ENCODE data around the gene TCP1. TPM values are rescaled to one million over a fixed set of nuclear protein-coding genes. Genes with fewer than 3 reads are reported as not detected.

Gene TCP1
- total RNA-seq, 3 donors from 2014 or later (not counting 1 experiment from before 2014, with no cell fraction given): 192 to 230 (median 218) TPM

GRCh38 chr6:159777240-159777904, 12.0 kb downstream of the TCP1 start:
- no peaks in the 10 kb centered on the region for H3K27me3 ChIP-seq (ENCODE audit: control insufficient read depth, insufficient read depth, low read length)
- Mint-ChIP-seq H3K4me1 (peaks cover 7 to 8% of the 10 kb centered on the region in 2 donors), H3K9me3 (no peaks in the 10 kb centered on the region), H3K4me3 (no peak overlapping the region), H3K36me3 (peaks cover 29% of the 10 kb centered on the region), H3K27me3 (ENCODE audit: low read depth in 2 of 2) (no peaks in the 10 kb centered on the region), H3K27ac (peak overlapping the region; percentile 50 to 62)
- TF ChIP-seq CTCF (IDR thresholded peaks at IDR 0.05): no peak
- H3K36me3 ChIP-seq (ENCODE audit: control insufficient read depth, insufficient read depth, low read length): peaks cover 57% of the 10 kb centered on the region
- no peak overlapping the region for H3K27ac ChIP-seq (ENCODE audit: low read length)
- WGBS (ENCODE audit: insufficient coverage): 95% methylated on average over 7 of the region's 7 CpGs
- H3K4me3 ChIP-seq (ENCODE audit: low read length): no peak overlapping the region
- DNase-seq (no peak), ATAC-seq (no peak)
- no peaks in the 10 kb centered on the region for H3K4me1 ChIP-seq (ENCODE audit: control insufficient read depth, insufficient read depth, low read length)
- intact Hi-C loops (cut with micrococcal nuclease): no loop called here
- no peaks in the 10 kb centered on the region for H3K9me3 ChIP-seq (ENCODE audit: control insufficient read depth, insufficient read depth, low read length)

- intact Hi-C loops (cut with micrococcal nuclease): no loop called here
- Histone ChIP-seq H3K27ac (ENCODE audit: low read length) (no peak overlapping the region), H3K9me3 (ENCODE audit: control insufficient read depth, insufficient read depth, low read length) (no peaks in the 10 kb centered on the region), H3K27me3 (ENCODE audit: control insufficient read depth, insufficient read depth, low read length) (no peaks in the 10 kb centered on the region), H3K36me3 (ENCODE audit: control insufficient read depth, insufficient read depth, low read length) (peaks cover 37% of the 10 kb centered on the region), H3K4me1 (ENCODE audit: control insufficient read depth, insufficient read depth, low read length) (no peaks in the 10 kb centered on the region), H3K4me3 (ENCODE audit: low read length) (no peak overlapping the region)
- no CpG with 5 or more reads among the region's 1 CpG for WGBS (ENCODE audit: insufficient coverage)
- no peak overlapping the region for H3K27ac Mint-ChIP-seq
- no peaks in the 10 kb centered on the region for H3K27me3 Mint-ChIP-seq (ENCODE audit: low read depth in 2 of 2)
- H3K36me3 Mint-ChIP-seq: peaks cover 37% of the 10 kb centered on the region
- no peaks in the 10 kb centered on the region for H3K4me1 Mint-ChIP-seq
- no peak for TF ChIP-seq CTCF (IDR thresholded peaks at IDR 0.05)
- no peak overlapping the region for H3K4me3 Mint-ChIP-seq
- DNase-seq (no peak), ATAC-seq (no peak)
- H3K9me3 Mint-ChIP-seq: no peaks in the 10 kb centered on the region
Observed at GRCh38 chr6:159772196-159772595, 17.2 kb downstream of the TCP1 start.

GRCh38 chr6:159769470-159769869, 19.9 kb downstream of the TCP1 start:
- Mint-ChIP-seq H3K27ac (no peak overlapping the region), H3K9me3 (no peaks in the 10 kb centered on the region), H3K27me3 (ENCODE audit: low read depth in 2 of 2) (no peaks in the 10 kb centered on the region), H3K4me3 (no peak overlapping the region), H3K36me3 (peaks cover 37% of the 10 kb centered on the region), H3K4me1 (no peaks in the 10 kb centered on the region)
- Histone ChIP-seq H3K27me3 (ENCODE audit: control insufficient read depth, insufficient read depth, low read length) (no peaks in the 10 kb centered on the region), H3K9me3 (ENCODE audit: control insufficient read depth, insufficient read depth, low read length) (no peaks in the 10 kb centered on the region), H3K4me1 (ENCODE audit: control insufficient read depth, insufficient read depth, low read length) (no peaks in the 10 kb centered on the region), H3K36me3 (ENCODE audit: control insufficient read depth, insufficient read depth, low read length) (peaks cover 40% of the 10 kb centered on the region), H3K27ac (ENCODE audit: low read length) (no peak overlapping the region), H3K4me3 (ENCODE audit: low read length) (no peak overlapping the region)
- DNase-seq: no peak
- no peak for ATAC-seq
- no peak for TF ChIP-seq CTCF (IDR thresholded peaks at IDR 0.05)
- intact Hi-C loops (cut with micrococcal nuclease): no loop called here

- intact Hi-C loops (cut with micrococcal nuclease): no loop called here
- no peak for DNase-seq
- H3K27me3 ChIP-seq (ENCODE audit: control insufficient read depth, insufficient read depth, low read length): no peaks in the 10 kb centered on the region
- Mint-ChIP-seq H3K27me3 (ENCODE audit: low read depth in 2 of 2) (no peaks in the 10 kb centered on the region), H3K4me3 (no peak overlapping the region), H3K9me3 (no peaks in the 10 kb centered on the region), H3K4me1 (peaks cover 10 to 12% of the 10 kb centered on the region in 2 donors), H3K36me3 (peaks cover 37% of the 10 kb centered on the region), H3K27ac (no peak overlapping the region)
- ATAC-seq: no peak
- H3K36me3 ChIP-seq (ENCODE audit: control insufficient read depth, insufficient read depth, low read length): peaks cover 42% of the 10 kb centered on the region
- TF ChIP-seq CTCF (IDR thresholded peaks at IDR 0.05): no peak
- H3K9me3 ChIP-seq (ENCODE audit: control insufficient read depth, insufficient read depth, low read length): no peaks in the 10 kb centered on the region
- no peak overlapping the region for H3K4me3 ChIP-seq (ENCODE audit: low read length)
- H3K4me1 ChIP-seq (ENCODE audit: control insufficient read depth, insufficient read depth, low read length): peaks cover 8% of the 10 kb centered on the region
- H3K27ac ChIP-seq (ENCODE audit: low read length): no peak overlapping the region
Observed at GRCh38 chr6:159766906-159767305, 22.5 kb downstream of the TCP1 start.
